GM21528 (cell line): ENCODE data around the gene OR51E1.

Source experiments
- ATAC-seq: cut with Tn5 transposase; IDR thresholded peaks from one replicate; pipeline ENCODE4 v1.9.1; 2021; ENCODE audit warnings: mild to moderate bottlenecking, moderate library complexity; ENCODE audit not compliant: unreplicated experiment, low FRiP score

OR51E1 gene

GRCh38 chr11:4647766-4648165 is 4.0 kb downstream of the OR51E1 start:
- no peak for ATAC-seq

GRCh38 chr11:4654635-4655369 is 11.0 kb downstream of the OR51E1 start:
- no peak for ATAC-seq

DNA sequence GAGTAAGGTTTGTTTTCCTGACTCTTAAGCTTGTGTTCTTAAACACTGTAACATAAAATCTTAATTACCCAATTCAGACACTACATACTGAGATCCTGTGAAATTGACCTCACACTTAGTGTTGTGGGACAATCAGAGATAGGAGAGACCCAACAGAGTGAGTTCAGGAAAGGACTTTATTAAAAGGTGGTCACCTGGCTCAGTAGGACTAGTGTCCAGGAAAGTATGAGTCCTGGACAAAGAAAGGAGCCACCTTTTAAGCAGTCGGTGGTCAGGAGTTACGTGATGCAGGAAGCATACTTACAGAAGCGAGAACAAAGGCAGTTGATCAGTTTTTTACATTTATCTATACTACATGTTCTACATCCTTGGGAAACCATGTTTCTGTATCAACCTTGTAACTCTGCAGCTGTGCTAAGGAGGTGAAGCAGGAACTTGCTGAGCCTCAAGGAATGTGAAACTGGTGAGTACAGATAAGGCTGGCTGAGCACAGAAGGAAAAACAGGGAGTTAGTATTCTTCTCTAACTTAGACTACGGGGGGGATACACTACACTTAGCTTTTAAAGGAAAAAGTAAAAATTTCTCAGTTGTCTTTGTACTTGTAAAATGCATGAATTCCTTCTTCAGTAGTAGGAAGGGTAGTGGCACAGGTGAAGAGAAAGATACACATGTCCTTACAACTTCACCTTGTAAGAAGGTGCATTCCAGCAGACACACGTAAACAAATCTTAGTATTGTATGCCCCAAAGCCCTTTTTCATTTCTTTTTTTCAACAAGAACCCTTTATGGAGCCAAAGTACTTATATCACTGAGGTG is 15.1 kb downstream of the OR51E1 start:
- no peak for ATAC-seq

GRCh38 chr11:4662876-4663275 is 19.1 kb downstream of the OR51E1 start:
- ATAC-seq: no peak

DNA sequence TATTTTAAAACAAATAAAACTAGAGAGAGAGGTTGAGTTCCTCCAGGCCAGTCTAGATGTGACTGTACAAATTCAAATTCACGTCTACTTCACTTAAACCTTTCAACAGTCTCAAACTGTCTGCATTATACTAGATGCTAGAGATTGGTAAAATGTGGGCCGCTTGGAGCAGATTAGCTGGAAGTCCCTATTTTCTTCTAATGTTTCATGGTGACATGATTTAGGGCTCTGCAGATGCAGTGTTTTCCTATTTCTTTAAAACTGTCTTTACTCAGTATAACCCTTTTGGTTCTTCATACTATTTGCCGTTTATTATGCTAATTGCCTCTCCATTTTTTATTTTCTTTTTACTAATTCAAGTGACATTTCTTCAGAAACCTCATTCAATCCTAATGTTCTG is 20.4 kb downstream of the OR51E1 start:
- no peak for ATAC-seq

DNA sequence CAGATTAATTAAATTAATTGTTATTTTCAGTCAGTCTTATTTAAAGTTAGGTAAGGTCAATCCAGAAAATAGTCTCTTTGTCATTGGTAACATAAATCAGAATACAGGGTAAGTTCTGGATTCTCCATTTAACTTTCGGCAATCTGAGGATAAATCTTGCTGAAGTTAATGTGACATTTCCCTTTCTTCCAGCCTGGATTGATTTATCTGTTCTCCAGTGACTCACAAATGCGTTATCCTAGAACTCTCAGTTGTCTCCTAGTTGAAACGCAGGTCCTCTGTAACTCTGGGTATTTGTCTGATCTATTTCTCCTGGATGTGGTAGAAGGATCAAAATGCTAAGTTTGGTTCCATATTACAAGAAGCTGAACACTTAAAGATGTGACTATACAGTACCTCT is 21.0 kb downstream of the OR51E1 start:
- no peak for ATAC-seq

- no peak for ATAC-seq
These were observed 21.6 kb downstream of the OR51E1 start for GRCh38 chr11:4665424-4665823.

- ATAC-seq: no peak
These were observed 28.0 kb downstream of the OR51E1 start for GRCh38 chr11:4671741-4672140.

DNA sequence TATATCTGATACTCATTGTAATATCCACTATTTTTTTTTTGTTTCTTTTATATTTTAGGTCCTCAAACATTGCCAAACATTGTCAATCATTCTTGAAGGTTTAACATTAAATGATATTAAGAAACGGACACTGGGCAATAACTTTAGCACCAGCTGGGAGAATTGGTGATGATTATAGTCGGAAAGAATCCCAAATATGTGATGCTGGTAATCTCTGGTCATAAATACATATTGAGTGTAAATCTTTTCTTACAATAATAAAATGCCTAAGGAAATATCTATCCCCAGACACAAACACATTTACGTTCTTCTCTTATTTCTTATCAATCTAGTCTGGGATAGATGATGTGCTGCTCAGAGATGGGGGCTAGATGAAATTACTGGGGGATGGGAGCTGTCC is 28.7 kb downstream of the OR51E1 start:
- ATAC-seq: no peak

DNA sequence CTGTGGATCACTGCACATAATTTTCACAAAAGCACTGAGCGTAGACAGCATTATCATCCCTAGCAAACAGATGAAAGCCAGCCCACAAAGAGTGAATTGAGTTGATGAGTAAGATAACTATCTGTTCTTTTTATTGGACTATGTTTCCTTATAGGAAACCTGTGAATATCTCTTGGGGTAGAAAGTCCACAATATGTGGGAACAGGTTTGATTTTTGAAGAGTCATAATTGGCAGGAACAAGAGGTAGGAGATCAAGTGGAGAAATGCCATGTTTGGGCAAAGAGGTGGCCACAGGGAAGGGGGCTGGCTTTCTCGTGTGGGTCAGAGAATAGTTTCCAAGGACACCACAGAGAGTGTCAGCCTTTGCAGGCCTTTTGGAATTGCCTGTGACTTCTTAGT is 30.0 kb downstream of the OR51E1 start:
- ATAC-seq: no peak

DNA sequence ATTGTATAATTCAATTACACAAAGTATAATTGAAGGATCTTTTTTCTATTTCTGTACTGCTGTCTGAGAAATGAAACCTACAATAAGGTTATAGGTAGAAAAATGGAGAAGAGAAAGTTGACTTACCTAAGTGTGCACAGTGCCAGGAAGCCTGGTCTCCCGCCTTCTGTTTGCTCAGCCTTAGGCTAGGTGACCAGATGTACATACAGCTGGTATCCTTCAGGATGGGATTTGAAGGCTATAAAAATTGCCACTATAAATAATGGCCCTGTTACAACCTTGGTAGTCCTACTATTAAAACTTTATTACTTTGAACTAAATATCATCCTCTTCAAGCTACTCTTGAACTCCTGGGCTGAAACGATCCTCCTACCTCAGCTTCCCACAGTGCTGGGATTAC is 34.2 kb downstream of the OR51E1 start:
- ATAC-seq: no peak

- ATAC-seq: no peak
These were observed 36.6 kb downstream of the OR51E1 start for GRCh38 chr11:4680341-4680740.

DNA sequence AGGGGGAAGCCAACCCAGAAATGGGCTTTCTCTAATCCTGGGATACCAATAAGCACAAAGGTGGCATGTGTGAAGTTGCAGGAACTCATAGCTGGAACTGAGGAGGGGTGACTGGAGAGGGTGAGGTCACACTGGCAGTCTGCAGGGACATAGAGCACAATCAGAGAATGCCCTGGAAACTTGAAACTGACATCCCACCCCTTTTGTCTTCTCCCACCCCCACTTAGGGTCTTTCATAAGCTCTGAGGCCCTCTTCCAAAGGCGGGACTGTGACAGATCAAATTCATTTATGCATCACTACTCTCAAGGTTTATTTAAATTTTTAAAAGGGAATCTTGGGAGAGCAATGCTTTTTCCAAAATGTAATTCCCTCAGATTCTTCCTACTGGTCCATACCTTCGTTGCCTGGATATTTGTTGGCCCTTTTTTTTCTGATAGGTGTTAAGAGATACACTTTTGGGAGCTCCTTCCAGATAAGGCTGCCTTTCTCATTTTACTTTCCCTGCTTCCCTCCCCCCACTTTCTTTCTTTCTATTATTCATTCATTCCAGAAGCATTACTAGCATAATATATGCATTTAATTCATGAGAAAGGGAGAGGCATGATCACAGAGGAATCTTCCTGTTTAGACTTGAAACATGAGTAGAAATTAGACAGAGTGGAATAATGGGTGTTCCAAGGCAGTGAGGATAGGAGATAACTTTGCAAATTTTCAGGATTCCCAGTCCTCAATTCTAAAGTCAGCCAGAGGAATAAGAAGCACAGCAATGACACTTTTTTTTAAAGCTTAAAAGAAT is 39.0 kb downstream of the OR51E1 start:
- ATAC-seq: no peak

GRCh38 chr11:4684631-4685285 is 41.0 kb downstream of the OR51E1 start:
- ATAC-seq: no peak

DNA sequence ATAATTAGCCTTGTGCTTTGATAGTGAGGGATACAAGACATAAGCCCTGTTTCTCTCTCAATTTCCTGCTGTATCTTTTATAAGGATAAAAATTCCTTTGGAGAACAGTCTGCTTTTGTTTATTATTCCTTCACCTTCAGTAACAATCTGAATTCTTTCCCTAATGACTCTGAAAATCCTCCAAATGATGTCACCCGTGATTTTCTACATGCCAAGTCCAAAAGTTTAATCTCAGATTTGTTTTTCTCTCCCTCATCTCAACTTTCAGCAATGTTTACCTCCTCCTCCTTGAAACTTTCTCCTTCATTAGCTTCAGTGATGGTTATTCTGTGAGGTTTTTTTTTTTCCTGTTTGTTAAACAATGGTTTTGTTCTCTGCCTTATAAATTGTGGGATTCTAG is 51.7 kb downstream of the OR51E1 start:
- no peak for ATAC-seq

- no peak for ATAC-seq
These were observed 53.8 kb downstream of the OR51E1 start, which contains the start of gene OR51E2 for GRCh38 chr11:4697585-4697984. OR51E2 (minus strand) TSS chr11:4697853; CDS start chr11:4682711, 15,142 bp downstream.

DNA sequence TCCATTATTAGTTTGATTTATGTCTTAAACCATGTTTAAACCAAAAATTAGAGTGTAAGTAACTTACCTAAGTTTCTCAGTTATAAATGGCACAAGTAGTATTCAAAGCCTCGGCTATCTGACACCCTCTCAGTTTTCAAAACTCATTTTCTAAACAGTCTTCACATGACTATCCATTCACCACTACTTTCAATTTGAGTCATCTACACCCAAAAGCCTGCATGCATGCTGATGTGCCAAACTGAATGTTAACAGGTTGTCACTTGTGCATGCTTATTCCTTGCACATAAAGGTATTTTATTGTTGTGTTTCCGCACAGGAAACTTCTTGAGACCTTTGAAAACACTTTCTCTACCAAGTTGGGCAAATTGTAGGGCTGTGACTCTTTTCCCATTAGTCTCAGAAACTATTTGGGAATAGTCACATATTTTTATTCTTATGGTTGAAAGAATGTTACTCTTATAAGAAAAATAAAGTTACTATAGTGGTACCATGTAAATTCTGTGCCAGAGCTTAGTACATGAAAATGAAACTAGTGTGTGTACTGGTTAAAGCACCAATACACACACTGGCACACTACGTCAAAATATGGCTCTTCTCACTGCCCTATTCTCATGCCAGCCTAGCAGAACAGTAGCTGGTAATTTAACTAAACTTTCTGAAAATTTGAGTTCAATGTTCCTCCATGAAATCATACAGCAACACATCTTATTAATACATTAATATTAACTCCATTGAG is 56.1 kb downstream of the OR51E1 start:
- ATAC-seq: peak; percentile 95

DNA sequence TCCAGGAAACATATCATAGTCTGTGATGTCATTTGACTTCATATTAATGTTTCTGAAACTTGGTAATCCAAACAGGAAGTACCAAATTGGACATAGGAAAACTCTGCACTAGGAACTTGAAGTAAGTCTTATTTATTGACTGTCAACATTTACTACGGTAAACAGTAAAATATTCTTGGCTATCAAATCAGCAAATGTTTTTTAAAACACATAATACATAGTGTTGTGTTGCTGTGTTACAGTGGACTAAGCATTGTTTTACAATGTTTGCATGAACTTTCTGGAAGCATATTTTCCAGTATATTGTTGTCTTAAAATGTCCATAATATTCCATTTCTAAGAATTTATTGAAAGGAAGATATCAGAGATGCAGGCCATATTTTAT is 56.6 kb downstream of the OR51E1 start:
- ATAC-seq: no peak

DNA sequence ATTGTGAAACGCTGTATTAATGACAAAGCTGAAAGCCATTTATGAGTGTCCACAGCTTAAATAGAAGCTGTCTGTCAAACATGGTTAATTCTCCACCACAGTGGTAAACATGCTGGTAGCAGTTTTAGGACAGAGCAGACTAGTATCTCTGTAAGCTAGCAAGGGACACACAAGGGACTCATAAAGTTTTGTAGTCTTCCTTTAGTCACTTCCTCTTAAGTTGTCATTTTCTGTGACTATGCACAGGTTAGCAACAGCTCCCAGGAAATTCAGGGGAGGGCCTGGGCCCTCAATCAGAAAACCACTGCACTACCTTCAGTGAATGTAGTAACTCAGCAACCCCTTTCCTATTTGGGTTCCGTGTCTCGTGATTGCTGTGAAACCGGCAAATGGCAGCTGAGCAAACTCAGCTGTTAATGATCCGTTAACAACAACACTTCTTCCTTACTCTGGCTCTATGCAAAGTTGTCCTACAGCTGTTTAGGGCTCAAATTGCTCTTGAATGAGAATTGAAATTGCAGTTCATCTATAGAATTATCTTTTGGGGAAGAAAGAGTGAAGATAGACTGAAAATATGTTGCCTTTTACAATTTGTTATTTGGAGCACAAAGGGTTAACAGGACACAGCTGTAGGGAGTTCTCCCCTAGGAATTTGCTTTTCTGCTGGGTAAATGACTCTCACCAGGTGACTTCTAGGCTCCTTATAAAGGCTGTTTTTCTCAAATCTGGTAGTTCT is 60.4 kb downstream of the OR51E1 start, which contains the start of gene MMP26:
TSS of gene MMP26 (plus strand) at position 731 of the 736 bp plus-strand sequence.
- peak; percentile 58 for ATAC-seq
